IMR-90 (cell line): Measurements from ENCODE around the gene CTBP2. TPM values are rescaled to one million over a fixed set of nuclear protein-coding genes. Genes with fewer than 3 reads are reported as not detected.

ENCODE experiments used
- ATAC-seq: fragments of 200-7000 bp; cut with Tn5 transposase; 2 replicates; pipeline ENCODE4 v1.9.1; 2020; ENCODE audit warnings: low read depth, mild to moderate bottlenecking, moderate library complexity
- BruUV-seq: library from RNA; stranded (reverse); fragments of 400-500 nt; replicated peaks from 2 replicates; lab custom pipeline; 2021; lab: Mats Ljungman, UMichigan
- CTCF ChIA-PET: fragments of 300-600 bp; formaldehyde crosslinking; extraction: SDS; loops from one replicate; lab custom pipeline; 2021; ENCODE audit warnings: antibody characterized with exemption; lab: Yijun Ruan, JAX
- POLR2A ChIA-PET: fragments of 300-600 bp; sonication (Branson Sonifier 250); formaldehyde crosslinking; loops from one replicate; lab custom pipeline; 2022; ENCODE audit warnings: antibody characterized with exemption; ENCODE audit not compliant: unreplicated experiment; lab: Charles Lee
- DNase-seq: peaks from one replicate; pipeline ENCODE4 v3.0.0; 2013
- H2AFZ ChIP-seq: replicated peaks from 2 replicates; pipeline ENCODE3; 2013; ENCODE audit warnings: low read length, mild to moderate bottlenecking; ENCODE audit not compliant: poor library complexity
- H2AK5ac ChIP-seq: 2 replicates; pipeline ENCODE4 v1.6.1; 2013; ENCODE audit warnings: low read depth, low read length, inconsistent platforms
- H2AK9ac ChIP-seq: replicated peaks from 2 replicates; pipeline ENCODE3; 2013; ENCODE audit warnings: mild to moderate bottlenecking, low read depth, low read length, moderate library complexity; ENCODE audit not compliant: poor library complexity
- H2BK120ac ChIP-seq: 2 replicates; pipeline ENCODE4 v1.6.1; 2013; ENCODE audit warnings: low read depth, low read length, inconsistent platforms
- H2BK15ac ChIP-seq: 3 replicates; pipeline ENCODE4 v1.6.1; 2013; ENCODE audit warnings: low read depth, low read length, inconsistent platforms
- H2BK20ac ChIP-seq: 2 replicates; pipeline ENCODE4 v1.6.1; 2013; ENCODE audit warnings: low read depth, mild to moderate bottlenecking, inconsistent platforms, low read length, moderate library complexity
- H2BK5ac ChIP-seq: 2 replicates; pipeline ENCODE4 v1.6.1; 2013; ENCODE audit warnings: mild to moderate bottlenecking, low read depth, low read length, inconsistent platforms; ENCODE audit not compliant: poor library complexity, severe bottlenecking
- H3K14ac ChIP-seq: replicated peaks from 2 replicates; pipeline ENCODE4 v1.6.1; 2013; ENCODE audit warnings: low read depth, low read length, inconsistent platforms
- H3K18ac ChIP-seq: 2 replicates; pipeline ENCODE4 v1.6.1; 2013; ENCODE audit warnings: low read depth, low read length, control low read depth
- H3K23ac ChIP-seq: 2 replicates; pipeline ENCODE4 v1.6.1; 2013; ENCODE audit warnings: low read depth, low read length, inconsistent platforms
- H3K27ac ChIP-seq: 2 replicates; pipeline ENCODE4 v1.5.1; 2013; ENCODE audit warnings: mild to moderate bottlenecking, control low read depth, low read length; ENCODE audit not compliant: insufficient read depth
- H3K27me3 ChIP-seq: 2 replicates; pipeline ENCODE4 v1.6.1; 2013; ENCODE audit warnings: low read length; ENCODE audit not compliant: control insufficient read depth, insufficient read depth
- H3K36me3 ChIP-seq: 2 replicates; pipeline ENCODE4 v1.6.1; 2013; ENCODE audit warnings: low read length, mixed read lengths; ENCODE audit not compliant: control insufficient read depth, insufficient read depth
- H3K4ac ChIP-seq: 2 replicates; pipeline ENCODE4 v1.6.1; 2013; ENCODE audit warnings: low read depth, low read length, inconsistent platforms
- H3K4me1 ChIP-seq: 2 replicates; pipeline ENCODE4 v1.6.1; 2013; ENCODE audit warnings: low read length, mixed read lengths; ENCODE audit not compliant: control insufficient read depth, insufficient read depth
- H3K4me2 ChIP-seq: 2 replicates; pipeline ENCODE4 v1.6.1; 2013; ENCODE audit warnings: low read depth, mild to moderate bottlenecking, control low read depth, low read length, moderate library complexity
- H3K4me3 ChIP-seq: 2 replicates; pipeline ENCODE4 v1.5.1; 2013; ENCODE audit warnings: low read depth, mild to moderate bottlenecking, control low read depth, low read length, moderate library complexity; ENCODE audit not compliant: insufficient read depth
- H3K56ac ChIP-seq: 2 replicates; pipeline ENCODE4 v1.6.1; 2013; ENCODE audit warnings: low read length, inconsistent platforms; ENCODE audit not compliant: insufficient read depth; ENCODE audit errors: extremely low read depth
- H3K79me1 ChIP-seq, 2 experiments: 2 replicates each; pipeline ENCODE4 v1.6.1; 2013; ENCODE audit warnings: low read length in 2 of 2, inconsistent platforms in 1 of 2, low read depth in 1 of 2
- H3K9ac ChIP-seq: 2 replicates; pipeline ENCODE4 v1.6.1; 2013; ENCODE audit warnings: low read depth, low read length, control low read depth
- H3K9me1 ChIP-seq: 2 replicates; pipeline ENCODE4 v1.6.1; 2013; ENCODE audit warnings: low read length, inconsistent platforms; ENCODE audit not compliant: insufficient read depth
- H3K9me3 ChIP-seq: 2 replicates; pipeline ENCODE4 v1.6.1; 2013; ENCODE audit warnings: low read length; ENCODE audit not compliant: control insufficient read depth, insufficient read depth
- H4K20me1 ChIP-seq: 2 replicates; pipeline ENCODE4 v1.6.1; 2013; ENCODE audit warnings: low read length, inconsistent platforms; ENCODE audit not compliant: insufficient read depth
- H4K5ac ChIP-seq: 2 replicates; pipeline ENCODE4 v1.6.1; 2013; ENCODE audit warnings: mild to moderate bottlenecking, low read depth, low read length, control low read depth
- H4K8ac ChIP-seq, 2 experiments: 2 replicates each; pipeline ENCODE4 v1.6.1; 2013; ENCODE audit warnings: low read depth in 2 of 2, low read length in 2 of 2, control low read depth in 1 of 2, inconsistent platforms in 1 of 2
- H4K91ac ChIP-seq: 2 replicates; pipeline ENCODE4 v1.6.1; 2013; ENCODE audit warnings: low read depth, low read length, inconsistent platforms; ENCODE audit not compliant: insufficient read depth
- CEBPB ChIP-seq: IDR thresholded peaks from 2 replicates; pipeline ENCODE4 v1.6.1; 2012; ENCODE audit warnings: low read depth, low read length, improper control_type of control experiment
- USF2 ChIP-seq: fragments of 150-350 bp; IDR thresholded peaks from 2 replicates; pipeline ENCODE4 v1.6.1; 2017; ENCODE audit warnings: mild to moderate bottlenecking, antibody characterized with exemption, low read length, low read depth
- WGBS, 2 experiments: methylation state at CpG; one replicate each; pipeline versions ENCODE4 v1.1.5 to v1.1.7; 2013; ENCODE audit warnings: missing lambda C conversion rate in 2 of 2; ENCODE audit not compliant: insufficient read length in 1 of 2; ENCODE audit errors: extremely low coverage in 2 of 2; 5-methylcytosine and 5-hydroxymethylcytosine counted together
- dilution Hi-C: fragments of 300-500 bp; cut with HindIII; formaldehyde crosslinking; loops from one replicate; pipeline ENCODE4 v1.14.3; 2018; ENCODE audit warnings: low sequenced_read_pairs; ENCODE audit not compliant: unreplicated experiment
- in situ Hi-C: fragments of 300-500 bp; cut with MboI; formaldehyde crosslinking; loops from 3 replicates; pipeline ENCODE4 v1.14.3; 2019; ENCODE audit warnings: low sequenced_read_pairs, inconsistent platforms, mixed read lengths
- intact Hi-C: fragments of 100-400 bp; cut with micrococcal nuclease; formaldehyde crosslinking; loops from 2 replicates; pipeline ENCODE4 v1.10.0; 2022
- polyA plus RNA-seq, 3 experiments: library from polyadenylated mRNA; depleted of rRNA; stranded (reverse); fragments of >200 nt; gene quantifications; 2 replicates each; pipeline ENCODE4 v1.2.3, GENCODE V29; 2012; ENCODE audit warnings: low replicate concordance in 1 of 3
- total RNA-seq: library from RNA; depleted of rRNA; stranded (reverse); fragments of >200 nt; gene quantifications from 2 replicates; pipeline ENCODE4 v1.2.3, GENCODE V29; 2012

Gene CTBP2
- total and polyA plus RNA-seq, 2 of the 4 experiments (the other 2 are of a cell fraction) = 81.0 to 86.6 TPM

DNA sequence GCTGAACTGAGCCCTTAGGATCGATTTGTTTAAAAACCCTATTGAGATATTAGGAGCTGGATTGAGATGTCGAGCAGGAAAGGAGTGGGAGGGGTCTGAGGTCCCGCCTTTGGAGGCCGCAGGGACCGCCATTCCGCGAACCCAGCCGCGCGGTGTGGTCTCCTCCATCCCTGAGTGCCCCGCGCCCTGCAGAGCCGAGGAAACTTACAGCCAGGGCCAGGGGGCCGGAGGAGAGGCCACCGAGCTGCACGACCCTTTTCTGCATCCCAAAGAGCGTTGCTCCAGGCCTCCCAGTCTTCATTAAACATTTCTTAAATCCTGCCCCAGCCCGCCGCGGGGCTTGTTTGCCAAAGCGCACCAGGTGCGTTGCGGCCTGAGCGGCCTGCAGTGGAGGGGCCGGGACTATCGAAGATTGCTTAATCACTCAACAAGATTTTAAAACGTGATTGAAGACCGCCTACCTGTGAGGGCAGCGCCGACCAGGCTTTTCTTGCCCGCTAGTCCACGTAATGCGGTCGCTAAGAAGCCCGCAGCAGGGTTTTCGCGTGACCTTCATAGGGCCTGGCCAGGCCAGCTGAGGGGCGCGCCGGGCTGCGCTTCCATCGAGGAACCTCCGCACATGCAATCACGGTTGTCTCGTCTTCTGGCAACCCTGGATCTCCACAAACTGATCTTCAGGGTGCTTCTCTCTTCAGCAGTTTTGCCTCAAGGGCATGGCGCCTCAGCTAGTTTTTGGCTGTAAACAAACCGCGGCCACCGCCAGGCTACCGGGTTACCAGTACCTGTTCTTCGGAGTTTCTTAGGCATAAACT, 2.0 kb upstream of the CTBP2 start:
- 57% methylated on average over 34 of the region's 51 CpGs; no CpG with 5 or more reads in 1 of the 2 experiments for WGBS, 2 experiments
- BruUV-seq = no TSS peak

More for the DNA sequence above, 2.0 kb upstream of the CTBP2 start:
- no peak overlapping the region for H3K14ac ChIP-seq
- intact Hi-C loops = no loop called here
- peak overlapping the region; percentile 38; the same call in 1 of the 2 replicates for H3K23ac ChIP-seq
- H3K4me3 ChIP-seq = peak overlapping the region; percentile 98
- peak overlapping the region; percentile 21; the same call in 1 of the 2 replicates for H4K5ac ChIP-seq
- no peak for ATAC-seq
- peaks cover 12% of the 10 kb centered on the region; the same call in 1 of the 2 replicates for H4K20me1 ChIP-seq
- POLR2A ChIA-PET = interaction anchor here (0.5 kb wide), 1 partner anchor 59 kb away, joined by 3 read pairs; no protein-coding TSS in a partner anchor
- H3K9ac ChIP-seq = peak overlapping the region; percentile 62
- peak overlapping the region; percentile 63; the same call in 1 of the 2 replicates for H3K56ac ChIP-seq
- peak overlapping the region; percentile 96 for H2AFZ ChIP-seq
- no peak overlapping the region for H2AK5ac ChIP-seq
- CTCF ChIA-PET = interaction anchor here (0.7 kb wide), 2 partner anchors 41 to 46 kb away, joined by 3 read pairs; no protein-coding TSS in a partner anchor
- H2BK5ac ChIP-seq = peak overlapping the region; percentile 81
- H3K9me3 ChIP-seq = no peaks in the 10 kb centered on the region
- peak overlapping the region; percentile 35; the same call in 1 of the 2 replicates for H2BK120ac ChIP-seq
- dilution Hi-C loops = no loop called here
- H3K4ac ChIP-seq = peak overlapping the region; percentile 77
- H3K27ac ChIP-seq = peak overlapping the region; percentile 84
- peaks cover 4% of the 10 kb centered on the region; the same call in 1 of the 2 replicates for H3K4me1 ChIP-seq
- no peak overlapping the region for H2AK9ac ChIP-seq
- peak overlapping the region; percentile 78 for H3K4me2 ChIP-seq
- H3K9me1 ChIP-seq = peaks cover 3% of the 10 kb centered on the region; the same call in 1 of the 2 replicates
- no peaks in the 10 kb centered on the region for H3K27me3 ChIP-seq
- DNase-seq = no peak
- H4K91ac ChIP-seq = peak overlapping the region; percentile 31
- peak overlapping the region; percentile 62 to 83; a peak in 2 of 4 replicates for H4K8ac ChIP-seq
- in situ Hi-C loops = loop anchor here (10.0 kb wide), 2 partner anchors 182 to 542 kb away; no protein-coding TSS in a partner anchor
- no peaks in the 10 kb centered on the region; a peak in 2 of 4 replicates for H3K79me1 ChIP-seq
- TF ChIP-seq CEBPB = 0 out of 2 replicates have a peak, but pooled peaks have one; percentile 37
- no peak for TF ChIP-seq USF2
- H2BK20ac ChIP-seq = no peak overlapping the region
- no peak overlapping the region for H2BK15ac ChIP-seq
- H3K18ac ChIP-seq = no peak overlapping the region; the same call in 1 of the 2 replicates
- no peaks in the 10 kb centered on the region for H3K36me3 ChIP-seq
